Activated CD4-positive, alpha-beta T cell treated with anti-CD3 and anti-CD28 coated beads for 36 hours (primary cell): ENCODE data around the gene SHISAL2B. TPM values are rescaled to one million over a fixed set of nuclear protein-coding genes. Genes with fewer than 3 reads are reported as not detected.
"Not testable (repeated sequence)": the region's sequence is repeated elsewhere in the genome, so short reads cannot be mapped to it uniquely, and the experiment has no call there.

Experiments
- ATAC-seq: fragments of 200-7000 bp; cut with Tn5 transposase; one replicate; pipeline ENCODE4 v1.10.0; 2021; ENCODE audit warnings: mild to moderate bottlenecking, moderate library complexity
- CTCF ChIA-PET: fragments of 350-600 bp; sonication (Branson Sonifier 250); formaldehyde crosslinking; loops from one replicate; lab custom pipeline; 2021; ENCODE audit warnings: antibody characterized with exemption; lab: Charles Lee
- POLR2A ChIA-PET: fragments of 350-600 bp; sonication (Branson Sonifier 250); formaldehyde crosslinking; loops from one replicate; lab custom pipeline; 2021; ENCODE audit warnings: antibody characterized with exemption, inconsistent platforms; lab: Charles Lee
- DNase-seq: peaks from one replicate; pipeline ENCODE4 v3.0.0-alpha.2; 2020
- H3K27ac Mint-ChIP-seq: one replicate; pipeline ENCODE4 v1.8.0; 2021; ENCODE audit warnings: mixed read lengths
- H3K27me3 Mint-ChIP-seq: one replicate; pipeline ENCODE4 v1.8.0; 2021; ENCODE audit warnings: mixed read lengths
- H3K36me3 Mint-ChIP-seq: one replicate; pipeline ENCODE4 v1.8.0; 2021; ENCODE audit warnings: low read depth, mixed read lengths
- H3K4me1 Mint-ChIP-seq: one replicate; pipeline ENCODE4 v1.8.0; 2021; ENCODE audit warnings: mixed read lengths
- H3K4me3 Mint-ChIP-seq: one replicate; pipeline ENCODE4 v1.8.0; 2021; ENCODE audit warnings: mild to moderate bottlenecking, moderate library complexity, mixed read lengths
- H3K9me3 Mint-ChIP-seq: one replicate; pipeline ENCODE4 v1.8.0; 2021; ENCODE audit warnings: low read depth, mixed read lengths
- intact Hi-C, 2 experiments: fragments of 100-400 bp; cut with DNase I in 1 of 2; cut with micrococcal nuclease in 1 of 2; formaldehyde crosslinking; loops; one replicate each; pipeline versions ENCODE4 v1.14.2 to v1.15.1; 2022 to 2024; cut with DNase I, micrococcal nuclease
- total RNA-seq, 2 experiments: library from RNA; stranded (reverse); gene quantifications; one replicate each; pipeline ENCODE4 v1.2.3, GENCODE V29; 2021

The SHISAL2B gene
- total RNA-seq, 2 experiments from 2014 or later = not detected

DNA sequence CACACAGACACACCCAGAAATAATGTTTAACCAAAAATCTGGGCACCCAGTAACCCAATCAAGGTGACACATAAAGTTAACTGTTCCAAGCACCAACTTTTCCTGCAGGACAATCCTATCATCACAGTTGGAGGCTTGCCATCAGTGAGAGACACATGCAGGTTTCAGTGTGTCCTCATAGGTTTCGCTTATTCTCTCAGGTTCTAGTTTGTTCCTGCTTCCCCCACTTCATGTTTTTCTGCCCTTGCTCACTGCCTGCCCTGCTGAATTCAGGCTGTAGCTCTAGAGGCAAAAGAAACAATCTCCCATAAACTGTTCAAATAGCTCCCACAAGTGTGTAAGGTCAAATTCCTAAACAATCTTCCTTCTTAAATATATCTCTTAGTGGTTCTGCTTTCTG, 20.0 kb upstream of the SHISAL2B start:
- peaks cover 12% of the 10 kb centered on the region for H3K27me3 Mint-ChIP-seq
- ChIA-PET POLR2A (no interaction called here), CTCF (no interaction called here)
- intact Hi-C loops = no loop called here
- ATAC-seq (no peak), DNase-seq (no peak)
- H3K4me3 Mint-ChIP-seq = no peak overlapping the region
- H3K4me1 Mint-ChIP-seq = no peaks in the 10 kb centered on the region
- H3K36me3 Mint-ChIP-seq = no peaks in the 10 kb centered on the region
- no peak overlapping the region for H3K27ac Mint-ChIP-seq
- no peaks in the 10 kb centered on the region for H3K9me3 Mint-ChIP-seq

DNA sequence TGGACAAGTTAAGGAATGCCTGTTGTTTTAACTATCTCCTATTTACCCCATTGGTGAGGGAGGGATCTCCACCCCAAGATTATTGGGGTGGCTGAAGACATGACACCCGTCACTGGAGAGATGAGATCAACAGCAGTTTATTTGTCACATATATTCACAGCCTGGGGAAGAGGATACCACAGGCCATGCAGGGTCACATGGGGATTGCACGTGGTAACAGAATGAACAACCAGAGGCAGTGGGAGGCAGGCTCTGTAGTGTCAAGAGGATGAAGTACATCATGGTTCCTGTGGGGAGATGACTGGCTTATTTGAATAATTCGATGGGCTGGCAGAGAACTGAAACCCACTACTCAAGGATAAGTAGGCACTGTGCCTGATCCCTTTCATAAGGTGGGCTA, 18.6 kb upstream of the SHISAL2B start:
- CTCF ChIA-PET = no interaction called here

GRCh38 chr5:64678374-64678773, 11.9 kb upstream of the SHISAL2B start:
- peaks cover 17% of the 10 kb centered on the region for H3K27me3 Mint-ChIP-seq
- ATAC-seq (no peak), DNase-seq (no peak)
- H3K27ac Mint-ChIP-seq = no peak overlapping the region
- H3K4me1 Mint-ChIP-seq = no peaks in the 10 kb centered on the region
- H3K9me3 Mint-ChIP-seq = no peaks in the 10 kb centered on the region
- intact Hi-C loops = no loop called here
- H3K4me3 Mint-ChIP-seq = no peak overlapping the region
- no peaks in the 10 kb centered on the region for H3K36me3 Mint-ChIP-seq
- CTCF ChIA-PET = interaction anchor here (1.2 to 1.3 kb wide), 2 partner anchors 11 kb away, joined by 3 read pairs; no protein-coding TSS in a partner anchor
- POLR2A ChIA-PET = no interaction called here

More for the DNA sequence above, 18.6 kb upstream of the SHISAL2B start:
- DNase-seq (peak; percentile 7), ATAC-seq (peak; percentile 9)
- H3K4me1 Mint-ChIP-seq = no peaks in the 10 kb centered on the region
- POLR2A ChIA-PET = no interaction called here
- no peaks in the 10 kb centered on the region for H3K36me3 Mint-ChIP-seq
- no peaks in the 10 kb centered on the region for H3K9me3 Mint-ChIP-seq
- peaks cover 9% of the 10 kb centered on the region for H3K27me3 Mint-ChIP-seq
- intact Hi-C loops = no loop called here
- H3K4me3 Mint-ChIP-seq = no peak overlapping the region
- no peak overlapping the region for H3K27ac Mint-ChIP-seq

DNA sequence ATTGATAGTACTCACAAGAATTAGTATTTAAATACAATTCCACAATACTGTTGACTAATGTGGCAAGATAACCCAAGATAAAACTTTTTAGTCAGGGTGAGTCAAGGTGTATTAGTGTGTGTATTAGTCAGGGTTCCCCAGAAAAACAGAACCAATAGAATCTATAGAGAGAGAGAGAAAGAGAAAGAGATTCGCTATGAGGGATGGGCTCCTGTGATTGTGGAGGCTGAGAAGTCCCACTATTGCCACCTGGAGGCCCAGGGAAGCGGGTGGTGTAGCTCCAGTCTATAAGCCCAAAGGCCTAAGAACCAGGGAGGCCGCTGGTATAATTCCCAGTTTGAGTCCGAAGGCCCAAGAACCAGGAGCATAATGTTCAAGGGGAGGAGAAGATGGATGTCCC, 10.0 kb upstream of the SHISAL2B start:
- H3K27me3 Mint-ChIP-seq = peaks cover 14% of the 10 kb centered on the region
- no peak overlapping the region for H3K27ac Mint-ChIP-seq
- ChIA-PET CTCF (no interaction called here), POLR2A (no interaction called here)
- DNase-seq = peak; percentile 10
- H3K36me3 Mint-ChIP-seq = no peaks in the 10 kb centered on the region
- no peaks in the 10 kb centered on the region for H3K9me3 Mint-ChIP-seq
- H3K4me3 Mint-ChIP-seq = no peak overlapping the region
- ATAC-seq = peak; percentile 47
- H3K4me1 Mint-ChIP-seq = no peaks in the 10 kb centered on the region
- intact Hi-C loops = no loop called here

DNA sequence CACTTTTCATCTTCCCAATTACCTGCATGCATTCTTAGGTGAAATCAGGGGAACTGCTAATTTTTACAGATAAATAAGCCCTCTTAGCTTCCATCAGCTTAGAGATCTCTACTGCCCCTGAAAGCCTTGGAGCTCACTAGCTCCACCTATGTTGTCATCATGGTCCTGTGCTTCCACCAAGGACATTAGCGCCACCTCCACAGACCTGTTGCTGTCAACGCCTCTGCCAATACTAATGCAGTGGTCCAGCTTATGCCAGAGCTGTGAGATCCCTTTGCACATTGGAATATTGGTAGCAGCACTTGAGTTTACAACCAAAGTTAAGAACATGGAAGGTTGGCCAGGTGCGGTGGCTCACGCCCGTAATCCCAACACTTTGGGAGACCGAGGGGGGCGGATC, 7.7 kb upstream of the SHISAL2B start:
- POLR2A ChIA-PET = no interaction called here
- Mint-ChIP-seq H3K27me3 (peaks cover 16% of the 10 kb centered on the region), H3K4me1 (no peaks in the 10 kb centered on the region), H3K9me3 (no peaks in the 10 kb centered on the region), H3K27ac (no peak overlapping the region), H3K36me3 (no peaks in the 10 kb centered on the region), H3K4me3 (no peak overlapping the region)
- ATAC-seq (no peak), DNase-seq (no peak)
- CTCF ChIA-PET = no interaction called here
- intact Hi-C loops = no loop called here

DNA sequence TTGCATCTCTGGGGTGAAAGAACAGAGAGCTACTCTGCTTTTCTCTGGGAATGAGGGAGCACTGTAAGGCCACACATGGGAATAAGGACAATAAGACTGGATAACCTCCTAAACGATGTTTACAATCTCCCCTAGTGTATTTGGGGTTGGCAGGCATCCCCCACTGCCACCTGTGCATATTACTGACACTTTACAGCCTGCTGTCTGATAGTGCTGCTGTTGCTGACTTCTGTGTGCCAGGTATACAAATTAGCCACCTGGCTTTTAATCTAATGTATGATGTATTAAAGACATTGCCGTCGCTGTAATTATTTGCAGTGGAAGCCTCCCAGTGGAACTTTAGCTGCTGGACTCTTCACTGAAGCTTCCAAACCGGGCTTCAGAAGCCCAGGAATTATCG, 4.4 kb upstream of the SHISAL2B start:
- Mint-ChIP-seq H3K27me3 (peaks cover 28% of the 10 kb centered on the region), H3K36me3 (no peaks in the 10 kb centered on the region), H3K4me3 (no peak overlapping the region), H3K27ac (no peak overlapping the region), H3K9me3 (no peaks in the 10 kb centered on the region), H3K4me1 (peaks cover 4% of the 10 kb centered on the region)
- ATAC-seq (no peak), DNase-seq (no peak)
- CTCF ChIA-PET = interaction anchor here (1.1 kb wide), 1 partner anchor 29 kb away, joined by 3 read pairs; no protein-coding TSS in a partner anchor
- POLR2A ChIA-PET = no interaction called here
- intact Hi-C loops = no loop called here

- Mint-ChIP-seq H3K27ac (no peak overlapping the region), H3K4me3 (no peak overlapping the region), H3K4me1 (peaks cover 4% of the 10 kb centered on the region), H3K36me3 (no peaks in the 10 kb centered on the region), H3K9me3 (no peaks in the 10 kb centered on the region), H3K27me3 (peaks cover 40% of the 10 kb centered on the region)
- ChIA-PET POLR2A (no interaction called here), CTCF (interaction anchor here (1.3 to 1.6 kb wide), 2 partner anchors 9 to 95 kb away, joined by 3 read pairs; no protein-coding TSS in a partner anchor)
- intact Hi-C loops = no loop called here
- DNase-seq (no peak), ATAC-seq (no peak)
Measured at GRCh38 chr5:64688391-64688790, 1.9 kb upstream of the SHISAL2B start.

- ChIA-PET POLR2A (no interaction called here), CTCF (interaction anchor here (1.3 to 1.6 kb wide), 2 partner anchors 10 to 95 kb away, joined by 3 read pairs; no protein-coding TSS in a partner anchor)
- no peak for ATAC-seq
- Mint-ChIP-seq H3K27ac (no peak overlapping the region), H3K27me3 (peaks cover 45% of the 10 kb centered on the region), H3K9me3 (no peaks in the 10 kb centered on the region), H3K4me1 (peaks cover 4% of the 10 kb centered on the region), H3K36me3 (no peaks in the 10 kb centered on the region), H3K4me3 (no peak overlapping the region)
- intact Hi-C loops = no loop called here
- DNase-seq = no peak
Measured at GRCh38 chr5:64688965-64689364, 1.3 kb upstream of the SHISAL2B start.

DNA sequence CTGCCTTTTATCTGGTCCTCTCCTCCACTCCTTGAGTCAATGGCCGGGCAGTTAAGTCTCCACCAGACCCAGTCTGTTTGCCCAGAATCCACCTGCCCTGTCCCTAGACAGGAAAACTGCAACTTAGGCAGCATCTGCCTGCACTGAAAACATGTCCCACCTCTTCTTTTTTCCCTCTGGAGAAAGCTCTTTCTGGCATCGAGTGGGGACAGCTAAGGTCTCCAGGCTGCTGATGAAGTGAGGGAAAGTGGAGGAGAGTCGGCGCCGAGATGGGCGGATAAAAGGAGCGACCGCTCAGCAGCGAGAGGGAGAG, 243 bp upstream of the SHISAL2B start:
- Mint-ChIP-seq H3K27me3 (peaks cover 43% of the 10 kb centered on the region), H3K36me3 (no peaks in the 10 kb centered on the region), H3K4me3 (peak overlapping the region; percentile 21), H3K4me1 (peaks cover 4% of the 10 kb centered on the region), H3K9me3 (peaks cover under 1% of the 10 kb centered on the region), H3K27ac (no peak overlapping the region)
- POLR2A ChIA-PET = no interaction called here
- intact Hi-C loops = no loop called here
- CTCF ChIA-PET = no interaction called here
- ATAC-seq (no peak), DNase-seq (no peak)

GRCh38 chr5:64691291-64691690, 988 bp downstream of the SHISAL2B start:
- ATAC-seq (no peak), DNase-seq (no peak)
- no peak overlapping the region for H3K27ac Mint-ChIP-seq
- peaks cover 43% of the 10 kb centered on the region for H3K27me3 Mint-ChIP-seq
- no peaks in the 10 kb centered on the region for H3K36me3 Mint-ChIP-seq
- intact Hi-C loops = no loop called here
- H3K9me3 Mint-ChIP-seq = peaks cover 8% of the 10 kb centered on the region
- CTCF ChIA-PET = interaction anchor here (1.6 kb wide), 1 partner anchor 12 kb away, joined by 3 read pairs; no protein-coding TSS in a partner anchor
- POLR2A ChIA-PET = no interaction called here
- H3K4me3 Mint-ChIP-seq = no peak overlapping the region
- peaks cover 4% of the 10 kb centered on the region for H3K4me1 Mint-ChIP-seq

GRCh38 chr5:64693636-64694035, 3.3 kb downstream of the SHISAL2B start:
- Mint-ChIP-seq H3K4me3 (no peak overlapping the region), H3K4me1 (peaks cover 4% of the 10 kb centered on the region), H3K27me3 (peaks cover 37% of the 10 kb centered on the region), H3K27ac (no peak overlapping the region), H3K36me3 (no peaks in the 10 kb centered on the region), H3K9me3 (peaks cover 14% of the 10 kb centered on the region)
- no peak for DNase-seq
- no peak for ATAC-seq
- CTCF ChIA-PET = no interaction called here
- POLR2A ChIA-PET = no interaction called here
- intact Hi-C loops = no loop called here

DNA sequence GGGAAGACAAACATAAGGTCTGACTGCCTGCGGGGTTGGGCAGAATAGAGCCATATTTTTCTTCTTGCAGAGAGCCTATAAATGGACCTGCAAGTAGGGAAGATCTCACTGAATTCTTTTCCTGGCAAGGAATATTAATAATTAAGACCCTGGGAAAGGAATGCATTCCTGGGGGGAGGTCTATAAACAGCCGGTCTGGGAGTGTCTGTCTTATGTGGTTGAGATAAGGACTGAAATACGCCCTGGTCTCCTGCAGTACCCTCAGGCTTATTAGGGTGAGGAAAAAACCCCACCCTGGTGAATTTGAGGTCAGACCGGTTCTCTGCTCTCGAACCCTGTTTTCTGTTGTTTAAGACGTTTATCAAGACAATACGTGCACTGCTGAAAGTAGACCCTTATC, 6.1 kb downstream of the SHISAL2B start:
- peaks cover 24% of the 10 kb centered on the region for H3K27me3 Mint-ChIP-seq

More for the DNA sequence above, 6.1 kb downstream of the SHISAL2B start:
- H3K4me3 Mint-ChIP-seq, intact Hi-C loops, CTCF ChIA-PET, H3K4me1 Mint-ChIP-seq, POLR2A ChIA-PET, DNase-seq, H3K36me3 Mint-ChIP-seq, H3K27ac Mint-ChIP-seq, ATAC-seq: not testable (repeated sequence)
- H3K9me3 Mint-ChIP-seq = peaks cover 16% of the 10 kb centered on the region
